RCC 7860 (cell line): ENCODE data around the gene USP3.

Source experiments
- DNase-seq: peaks from one replicate; pipeline ENCODE4 v3.0.0-alpha.2; 2015; ENCODE audit warnings: low spot score
- FAIRE-seq: peaks from 2 replicates; lab custom pipeline; 2012; peaks lifted over from hg19 to GRCh38; lab: Jason Lieb, UNC

Gene USP3

DNA sequence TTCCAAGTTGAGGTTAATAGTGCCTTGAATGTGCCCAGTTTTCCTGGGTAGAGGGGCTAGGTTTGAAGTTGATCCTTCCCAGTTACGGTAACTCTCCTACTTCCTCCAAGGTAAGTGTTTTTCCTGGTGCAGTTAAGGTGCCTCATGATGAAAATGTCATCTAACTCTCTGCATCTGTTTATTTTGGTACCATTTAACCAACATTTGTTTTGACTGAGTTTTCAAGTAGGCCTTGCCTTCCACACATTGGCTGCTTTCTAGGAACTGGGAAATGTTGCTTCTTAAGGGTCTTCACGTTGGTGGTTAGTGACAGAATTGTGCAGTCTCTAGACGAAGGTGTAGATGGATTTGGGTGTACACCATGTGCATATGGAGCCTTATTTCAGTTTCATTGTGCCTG is 31.3 kb downstream of the USP3 start:
- FAIRE-seq (no peak), DNase-seq (no peak)

DNA sequence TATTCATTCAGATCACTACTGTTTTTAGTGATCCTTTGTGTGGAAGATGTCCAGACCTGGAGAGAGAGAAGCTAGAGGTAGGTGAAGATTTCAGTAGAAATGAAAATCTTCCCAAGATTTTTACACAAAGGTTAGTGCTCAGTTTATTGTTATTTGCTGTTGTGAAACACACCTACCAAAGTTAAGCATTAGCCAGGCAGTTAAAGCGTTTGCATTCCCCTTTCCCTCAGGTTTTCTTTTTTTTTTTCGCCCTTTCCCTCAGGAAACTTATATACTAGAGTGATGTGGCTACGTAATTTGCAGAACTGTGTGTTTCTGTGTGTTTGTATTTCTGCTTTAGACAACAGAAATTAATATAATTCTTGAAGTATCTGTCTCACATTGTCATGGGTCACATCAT is 34.5 kb downstream of the USP3 start:
- DNase-seq: no peak
- no peak for FAIRE-seq

DNA sequence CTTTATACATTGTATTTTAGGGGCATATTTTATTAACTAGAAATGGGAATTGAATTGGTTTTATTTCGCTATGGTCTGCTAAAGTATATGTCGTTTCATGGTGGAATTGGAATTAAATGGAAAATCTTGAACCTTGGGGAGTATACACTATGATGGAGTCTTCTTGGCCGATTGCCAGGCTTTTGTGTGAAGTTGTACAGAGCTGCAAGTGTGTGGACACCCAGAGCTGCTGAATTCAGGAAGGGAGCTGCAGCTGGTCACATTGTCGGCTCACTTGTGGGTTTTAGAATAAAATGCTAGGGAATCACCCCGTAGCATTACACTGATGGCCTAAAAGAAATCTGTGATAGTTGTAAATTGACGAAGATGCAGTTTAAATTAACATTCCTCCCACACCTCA is 35.1 kb downstream of the USP3 start:
- no peak for DNase-seq
- no peak for FAIRE-seq

DNA sequence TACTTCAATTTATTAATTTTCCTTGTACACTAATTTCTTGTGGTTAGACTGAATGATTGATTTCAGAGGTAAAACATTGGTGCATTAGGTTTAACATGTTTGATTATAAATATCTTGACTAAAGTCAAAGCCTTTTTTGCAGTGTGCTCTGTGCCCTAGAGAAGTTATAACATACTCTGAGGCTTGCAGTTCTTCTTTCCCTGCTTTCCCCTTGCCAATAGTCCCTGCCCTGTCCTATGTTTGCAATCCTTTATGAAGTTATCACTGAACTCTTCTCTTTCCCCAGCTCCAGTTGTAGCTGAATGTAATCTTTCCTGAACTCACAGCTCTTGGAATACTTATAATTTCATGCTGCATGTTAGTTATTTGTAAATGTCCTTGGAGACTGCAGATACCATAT is 35.6 kb downstream of the USP3 start:
- no peak for FAIRE-seq

DNA sequence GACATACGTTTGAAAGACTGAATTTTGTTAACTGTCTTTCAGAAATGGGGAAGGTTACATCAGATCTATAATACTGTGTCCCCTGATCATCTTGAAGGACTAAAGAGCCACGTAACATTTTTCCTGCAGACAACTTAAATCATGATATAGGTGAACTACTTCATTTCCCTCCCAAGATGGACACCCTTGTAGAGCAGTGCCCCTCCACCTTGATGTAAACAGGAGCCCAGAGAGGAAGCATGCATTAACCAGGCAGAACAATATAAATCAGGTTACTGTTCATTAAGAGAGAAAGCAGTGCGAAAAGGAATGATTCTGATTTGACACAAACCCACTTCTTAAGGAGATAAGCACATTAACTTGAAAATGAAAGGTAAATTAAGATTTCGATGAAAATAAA is 36.1 kb downstream of the USP3 start:
- no peak for FAIRE-seq
- no peak for DNase-seq

More for the DNA sequence above, 35.6 kb downstream of the USP3 start:
- no peak for DNase-seq

DNA sequence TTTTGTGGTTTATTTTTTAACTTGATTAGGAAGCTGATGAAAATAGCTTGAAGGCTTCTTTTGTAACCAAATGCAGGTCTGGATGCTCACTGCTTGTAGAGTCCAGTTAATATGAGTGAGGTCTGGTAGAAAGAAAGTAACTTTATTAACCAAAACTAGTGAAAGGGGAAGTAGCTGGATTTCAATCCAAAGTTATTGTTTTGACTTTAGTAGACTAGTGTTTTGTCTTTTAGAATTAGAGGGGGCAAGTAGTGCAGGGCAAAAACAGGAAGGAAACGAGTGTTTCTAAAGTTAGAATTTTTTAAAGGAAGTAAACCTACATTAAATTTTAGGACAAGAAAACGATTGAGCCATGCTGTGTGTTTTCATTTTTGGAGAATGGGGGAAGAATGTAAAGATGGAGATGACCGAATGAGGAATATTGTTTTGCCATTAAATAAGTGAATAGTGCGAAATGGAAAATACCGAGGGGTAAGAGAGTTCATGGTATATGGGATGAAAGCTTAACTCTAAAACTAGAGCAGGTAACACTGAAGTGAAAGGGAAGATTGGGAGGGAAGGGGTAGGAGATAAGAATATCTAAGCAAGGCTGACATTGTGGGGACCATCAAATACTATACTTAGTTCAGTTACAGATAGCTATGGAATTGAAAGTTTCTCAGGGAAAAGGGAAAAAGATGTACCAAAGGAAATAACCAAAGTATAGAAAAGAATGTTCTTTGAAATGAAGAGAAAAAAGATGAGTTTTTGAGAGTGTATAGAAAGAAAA is 40.0 kb downstream of the USP3 start:
- no peak for DNase-seq
- no peak for FAIRE-seq

DNA sequence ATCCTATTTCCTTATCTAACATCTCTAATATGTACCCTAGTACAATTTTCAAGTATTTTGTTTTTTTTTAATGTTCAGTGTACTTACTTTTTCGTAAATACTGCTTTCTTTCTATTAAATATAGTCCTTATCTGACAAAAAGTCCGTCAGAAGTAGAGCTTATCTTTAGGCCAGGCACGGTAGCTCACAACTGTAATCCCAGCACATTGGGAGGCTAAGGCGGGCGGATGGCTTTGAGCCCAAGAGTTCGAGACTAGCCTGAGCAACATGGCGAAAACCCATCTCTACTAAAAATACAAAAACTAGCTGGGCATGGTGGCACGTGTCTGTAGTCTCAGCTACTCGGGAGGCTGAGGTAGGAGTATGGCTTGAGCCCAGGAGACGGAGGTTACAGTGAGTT is 41.1 kb downstream of the USP3 start:
- no peak for DNase-seq
- FAIRE-seq: no peak

DNA sequence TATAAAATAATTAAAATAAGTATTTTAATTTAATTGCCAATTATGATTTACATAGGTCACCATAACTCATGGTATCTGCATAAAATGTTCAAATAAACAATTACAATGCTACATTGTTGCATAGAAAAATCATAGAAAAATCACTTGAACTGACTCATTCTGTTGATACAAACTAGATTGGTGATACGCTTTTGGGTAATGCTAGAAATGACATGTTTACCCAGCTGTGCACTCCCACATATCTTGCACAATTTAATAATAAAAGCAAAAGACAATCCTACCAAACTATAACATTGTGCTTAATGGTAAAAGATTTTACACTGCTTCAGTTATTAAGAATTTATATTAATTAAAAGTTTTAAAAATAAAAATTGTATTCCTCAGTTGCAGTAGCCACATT is 47.0 kb downstream of the USP3 start:
- DNase-seq: peak; percentile 14
- FAIRE-seq: peak; percentile 60

DNA sequence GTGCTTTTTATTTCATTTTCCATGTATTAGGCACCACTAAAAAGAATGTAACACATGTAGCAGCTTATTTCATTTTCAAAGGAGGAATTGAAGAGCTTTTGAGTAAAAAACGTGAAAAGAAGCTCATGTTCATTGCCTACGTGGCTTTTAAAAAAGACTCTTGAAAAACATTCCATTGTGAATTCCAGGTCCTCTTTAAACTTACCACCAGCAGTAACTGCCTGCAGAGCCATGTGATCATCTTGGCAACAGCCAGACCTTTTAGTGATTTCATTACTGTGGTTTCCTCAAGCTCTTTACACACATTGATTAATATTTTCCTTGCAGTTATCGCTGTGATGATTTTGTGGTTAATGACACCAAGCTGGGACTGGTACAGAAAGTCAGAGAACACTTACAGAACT is 49.0 kb downstream of the USP3 start:
- DNase-seq (peak; percentile 93), FAIRE-seq (peak; percentile 99)

DNA sequence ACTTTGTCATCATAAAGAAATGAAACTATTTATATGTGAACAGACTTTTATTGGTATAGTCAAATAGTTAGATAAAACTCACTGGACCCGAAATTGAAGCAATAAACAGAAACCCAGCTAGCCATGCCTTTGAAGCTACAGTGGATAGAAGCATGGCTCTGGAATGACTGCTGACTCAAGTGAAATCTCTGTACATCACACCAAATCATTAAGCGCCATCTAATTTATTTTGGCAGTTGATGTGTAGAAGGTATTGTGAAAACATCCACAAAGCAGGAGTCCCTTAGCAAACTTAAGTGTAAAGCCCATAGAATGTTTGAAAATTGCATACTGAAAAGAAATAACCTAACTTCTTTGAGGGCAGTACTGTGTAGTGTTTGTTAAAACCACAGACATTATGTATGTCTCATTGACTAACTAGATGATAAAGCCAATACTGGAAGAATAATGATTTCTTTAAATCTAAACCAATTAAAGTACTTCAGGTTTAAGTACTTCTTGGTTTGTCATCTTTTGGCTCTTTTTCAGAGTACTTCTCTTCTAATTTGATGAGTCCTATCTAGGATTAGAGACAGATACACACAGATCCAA is 50.0 kb downstream of the USP3 start:
- DNase-seq (no peak), FAIRE-seq (peak; percentile 77)

DNA sequence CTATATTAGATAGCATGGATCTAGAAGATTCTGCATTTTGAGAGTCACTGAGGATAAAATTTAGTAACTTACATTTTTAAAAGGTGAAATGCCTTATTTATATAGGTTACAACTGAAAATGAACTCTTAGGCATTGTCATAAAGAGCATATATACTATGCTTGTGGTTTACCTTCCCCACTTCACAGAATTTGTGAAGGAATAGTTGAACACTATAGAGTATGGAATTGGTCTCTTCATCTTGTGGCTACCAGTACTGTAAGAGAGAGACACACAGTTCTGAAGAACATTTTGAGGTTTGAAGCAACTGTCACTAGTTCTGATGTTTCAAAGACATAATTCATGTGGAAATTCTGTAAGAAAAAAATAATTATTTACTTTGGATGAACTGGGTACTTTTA is 51.1 kb downstream of the USP3 start:
- no peak for FAIRE-seq
- no peak for DNase-seq

DNA sequence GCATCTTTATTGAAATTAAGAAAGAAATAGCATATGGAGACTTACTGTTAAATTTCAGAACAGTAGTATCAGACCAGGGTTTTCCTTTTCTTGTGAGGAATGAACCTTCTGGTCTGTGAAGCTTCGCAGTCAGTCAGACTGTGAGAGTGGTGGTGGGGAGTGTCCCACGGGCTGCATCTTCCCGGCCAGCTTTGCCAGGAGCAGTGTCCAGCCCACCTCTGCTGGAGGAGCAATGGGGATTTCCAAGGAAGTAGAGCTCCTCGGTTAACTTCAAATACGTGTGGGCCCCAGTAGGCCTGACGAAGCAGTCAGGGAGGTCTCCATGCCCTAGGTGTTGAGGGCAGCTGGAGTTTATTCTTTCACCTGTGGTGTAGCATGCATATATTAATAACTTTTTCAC is 51.9 kb downstream of the USP3 start:
- no peak for FAIRE-seq

DNA sequence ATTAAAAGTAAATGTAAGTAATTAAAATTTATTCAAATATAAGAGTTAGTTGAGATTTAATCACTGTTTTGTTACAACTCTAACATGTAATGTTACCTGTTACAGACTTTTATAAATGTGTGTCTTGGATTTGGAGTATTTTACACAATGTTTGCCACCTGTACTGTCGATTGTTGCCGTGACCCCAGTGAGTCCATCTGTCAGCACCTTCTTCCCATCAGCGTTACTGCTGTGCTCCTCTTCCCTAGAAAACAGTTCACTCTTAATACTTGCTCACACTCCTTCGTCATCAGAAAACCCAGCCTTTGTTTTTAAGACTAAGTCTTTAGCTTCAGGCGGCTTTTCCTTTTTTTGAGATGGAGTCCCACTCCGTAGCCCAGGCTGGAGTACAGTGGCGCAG is 52.3 kb downstream of the USP3 start:
- FAIRE-seq (no peak), DNase-seq (no peak)

More for the DNA sequence above, 51.9 kb downstream of the USP3 start:
- DNase-seq: no peak

DNA sequence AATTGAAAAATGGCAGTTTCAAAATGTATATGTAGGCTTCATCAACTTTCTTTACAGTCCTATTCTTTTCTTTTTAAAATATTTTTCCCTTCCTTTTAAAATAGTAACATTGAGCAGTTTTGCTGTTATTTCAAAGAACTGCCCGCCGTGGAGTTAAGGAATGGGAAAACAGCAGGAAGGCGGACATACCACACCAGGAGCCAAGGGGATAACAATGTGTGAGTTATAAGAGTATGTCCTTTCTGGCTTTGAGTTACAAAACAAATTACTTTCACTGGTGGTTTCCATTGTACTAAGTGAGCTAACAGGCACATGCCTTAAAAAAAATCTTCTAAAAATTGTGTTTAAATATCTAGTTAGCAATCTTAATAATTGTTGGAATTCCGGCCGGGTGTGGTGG is 55.4 kb downstream of the USP3 start:
- FAIRE-seq: no peak

DNA sequence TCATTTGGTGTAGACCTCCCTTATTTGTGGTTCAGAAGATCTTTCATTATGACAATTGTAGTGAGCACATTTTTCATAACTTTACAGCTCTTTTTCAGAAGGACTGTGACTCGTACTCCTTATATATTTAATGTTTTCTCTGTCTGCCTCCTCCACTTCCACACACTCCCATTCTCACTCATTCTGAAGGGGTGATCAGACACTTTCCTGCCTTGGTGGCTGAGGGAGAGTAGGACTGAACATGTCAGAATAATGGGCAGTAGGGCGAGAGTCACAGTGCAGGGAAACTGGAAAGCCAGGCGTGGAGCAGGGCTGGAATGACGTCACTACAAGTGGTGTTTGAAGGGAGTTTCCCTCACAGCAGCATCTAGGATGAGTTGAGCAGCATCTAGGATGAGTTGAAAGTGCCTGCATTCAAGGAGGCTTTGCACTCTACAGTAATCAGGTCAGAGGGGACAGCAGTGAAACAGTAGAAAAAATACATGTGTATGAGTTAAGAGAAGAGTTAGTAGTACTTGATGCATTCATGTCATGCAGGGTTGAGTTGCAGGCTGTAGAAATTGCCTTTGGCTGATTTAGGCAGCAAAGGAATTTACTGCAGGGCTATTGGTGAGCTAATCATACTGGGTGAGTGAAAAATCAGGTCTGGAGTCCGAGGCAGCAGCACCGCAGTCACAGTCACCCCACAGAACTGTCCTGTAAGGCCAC is 56.5 kb downstream of the USP3 start:
- DNase-seq (no peak), FAIRE-seq (no peak)

More for the DNA sequence above, 55.4 kb downstream of the USP3 start:
- DNase-seq: no peak

DNA sequence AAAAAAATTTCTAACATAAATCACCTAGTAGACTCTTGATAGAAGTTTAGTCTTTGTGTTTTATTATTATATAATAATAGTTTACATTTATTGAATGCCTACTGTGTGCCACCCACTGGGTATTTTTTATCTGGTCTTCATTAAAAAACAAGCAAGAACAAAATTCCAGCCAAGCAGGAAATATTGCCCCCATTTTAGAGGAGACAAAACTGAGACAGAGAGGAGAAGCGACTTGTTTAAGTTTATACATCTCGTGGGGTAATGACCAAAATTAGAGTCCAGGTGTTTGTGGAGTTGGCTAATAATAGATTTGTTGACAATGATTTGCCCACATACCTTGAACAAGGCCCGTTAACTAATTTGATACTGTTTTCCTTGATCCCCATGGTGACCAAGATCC is 59.7 kb downstream of the USP3 start:
- no peak for FAIRE-seq
- no peak for DNase-seq

DNA sequence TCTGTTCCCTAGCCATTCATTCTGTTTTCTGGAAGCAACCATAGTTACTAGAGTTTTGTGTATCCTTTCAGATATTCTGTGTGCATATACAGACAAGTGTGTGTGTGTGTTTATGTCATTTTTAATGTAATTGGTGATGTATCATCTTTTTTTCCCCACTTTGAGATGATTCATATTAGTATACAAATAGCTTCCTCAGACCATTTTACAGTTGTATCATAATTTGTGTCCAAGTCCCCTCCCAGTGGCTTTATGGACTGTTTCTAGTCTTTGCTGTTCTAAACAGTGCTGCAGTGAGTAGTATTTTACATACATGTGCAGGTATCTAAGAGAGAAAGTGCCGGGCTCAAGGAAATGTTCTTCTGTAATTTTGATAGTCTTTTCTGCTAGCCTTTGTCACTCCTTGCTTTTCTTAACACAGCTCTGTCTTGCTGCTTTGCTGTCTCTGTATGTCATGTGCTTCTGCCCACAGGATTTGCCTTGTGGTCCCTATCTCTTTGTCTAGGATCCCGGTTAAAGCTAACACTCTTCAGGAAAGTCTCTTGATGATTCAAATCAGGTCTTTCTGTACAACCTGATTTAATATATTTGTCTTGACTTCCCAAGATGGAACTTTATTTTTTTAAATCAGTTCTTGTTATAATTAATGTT is 61.3 kb downstream of the USP3 start:
- FAIRE-seq (no peak), DNase-seq (no peak)

DNA sequence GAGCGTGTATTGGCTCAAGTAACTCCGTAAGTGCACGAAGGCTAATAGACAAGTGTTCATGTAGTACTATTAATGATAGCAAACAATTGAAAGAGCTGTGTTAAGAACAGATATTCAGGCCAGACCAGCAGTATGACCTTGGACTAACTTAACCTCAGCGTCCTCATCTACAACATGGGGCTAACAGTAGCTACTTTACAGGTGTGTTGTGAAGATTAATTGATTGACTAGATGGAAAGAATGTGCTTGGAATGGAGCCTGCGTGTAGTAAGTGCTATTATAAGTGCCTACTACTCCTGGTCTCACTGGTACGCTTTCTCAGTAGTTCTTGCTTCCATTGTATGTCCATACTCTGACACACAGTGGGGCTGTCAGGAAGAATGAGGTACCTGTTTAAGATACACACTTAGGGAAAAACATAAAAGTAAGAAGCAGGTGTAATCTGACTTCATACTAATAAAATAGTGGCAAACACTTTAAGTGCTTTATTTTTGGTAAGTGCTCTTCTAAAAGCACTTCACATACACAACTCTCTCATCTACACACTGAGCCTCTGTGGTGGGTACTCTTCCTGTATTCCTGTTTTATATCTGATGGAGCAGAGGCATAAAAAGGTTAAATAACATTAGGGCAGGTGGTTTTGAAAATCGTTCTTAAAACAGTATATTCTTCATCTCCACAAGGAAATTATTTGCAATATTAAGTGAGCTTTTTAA is 68.5 kb downstream of the USP3 start:
- FAIRE-seq: no peak
- no peak for DNase-seq

DNA sequence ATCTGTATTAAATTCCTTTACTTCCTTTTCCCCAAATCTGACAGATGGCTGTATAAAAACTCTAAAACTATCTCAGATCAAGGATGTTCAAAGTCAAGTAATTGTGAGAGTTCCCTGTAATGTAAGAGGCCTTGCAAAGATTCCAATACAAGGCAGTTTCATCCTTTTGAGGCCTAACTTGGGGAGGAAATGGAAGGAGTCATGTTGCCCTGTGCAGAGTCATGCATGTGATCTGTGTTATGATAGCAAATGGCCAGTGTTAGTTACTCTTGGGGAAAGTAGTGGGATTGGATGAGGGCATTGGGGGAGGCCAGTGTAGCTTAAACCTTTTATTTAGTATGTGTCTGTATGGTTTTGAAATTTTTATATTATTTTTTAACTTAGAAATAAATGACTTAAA is 69.1 kb downstream of the USP3 start:
- no peak for DNase-seq
- no peak for FAIRE-seq

DNA sequence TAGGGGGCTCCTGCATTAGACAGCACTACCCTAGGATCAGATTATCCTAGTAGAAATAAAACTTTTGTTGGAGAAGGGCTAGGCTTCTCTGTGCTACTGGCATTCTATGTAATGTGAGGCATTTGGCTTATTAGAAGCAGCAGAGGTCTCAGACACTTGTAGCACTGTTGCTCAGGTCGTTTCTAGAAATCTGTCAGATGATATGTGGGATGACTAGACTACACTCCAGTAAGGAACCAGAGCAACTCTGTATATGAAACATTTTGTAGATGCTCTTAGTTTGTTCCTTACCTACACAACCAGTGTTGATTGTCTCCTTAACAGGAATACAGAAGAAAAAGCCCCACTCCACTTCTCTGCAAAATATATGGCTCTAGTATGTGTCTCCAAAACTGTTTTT is 70.9 kb downstream of the USP3 start:
- no peak for DNase-seq

DNA sequence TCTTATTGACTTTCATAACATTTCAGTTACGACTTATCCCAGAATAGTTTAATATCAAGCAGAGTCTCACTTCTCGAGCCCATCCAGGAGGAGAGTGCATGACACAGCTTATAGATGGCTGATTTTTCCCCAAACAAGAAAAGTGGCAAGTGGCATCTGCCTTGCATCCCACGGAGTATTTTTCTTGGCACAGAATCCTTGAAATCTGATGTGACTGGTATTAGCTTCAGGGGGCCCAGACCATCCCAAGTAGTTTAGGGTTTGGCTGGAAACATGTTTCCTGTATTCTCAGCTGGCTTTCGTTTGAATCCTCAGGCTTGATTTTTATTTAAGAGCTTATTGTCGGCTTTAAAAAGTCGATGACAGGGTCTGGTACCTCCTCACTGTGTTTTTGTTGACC is 72.0 kb downstream of the USP3 start:
- DNase-seq (no peak), FAIRE-seq (no peak)

More for the DNA sequence above, 70.9 kb downstream of the USP3 start:
- FAIRE-seq: no peak
